B cell (primary cell): Measurements from ENCODE around the gene FRMPD4. TPM values are rescaled to one million over a fixed set of nuclear protein-coding genes. Genes with fewer than 3 reads are reported as not detected.

Source experiments
- ATAC-seq: fragments of 200-7000 bp; cut with Tn5 transposase; one replicate; pipeline ENCODE4 v1.10.0; 2021; ENCODE audit warnings: low read depth, mild to moderate bottlenecking, moderate number of reproducible peaks, moderate library complexity
- CTCF ChIA-PET: fragments of 350-600 bp; sonication (Branson Sonifier 250); formaldehyde crosslinking; loops from one replicate; lab custom pipeline; 2021; ENCODE audit warnings: antibody characterized with exemption, inconsistent platforms; lab: Charles Lee
- POLR2A ChIA-PET: fragments of 350-600 bp; sonication (Branson Sonifier 250); formaldehyde crosslinking; loops from one replicate; lab custom pipeline; 2021; ENCODE audit warnings: antibody characterized with exemption; lab: Charles Lee
- DNase-seq: peaks from one replicate; pipeline ENCODE4 v3.0.0; 2013
- H2AFZ ChIP-seq: 2 replicates; pipeline ENCODE4 v1.6.1; 2012; ENCODE audit warnings: mild to moderate bottlenecking, low read depth, low read length; ENCODE audit not compliant: insufficient read depth, poor library complexity, severe bottlenecking
- H3K27ac ChIP-seq, 2 donors: 1 replicate in 1 of 2; 2 replicates in 1 of 2; pipeline ENCODE4 v1.5.1; 2012 to 2013; ENCODE audit warnings: low read length in 2 of 2, mild to moderate bottlenecking in 2 of 2, moderate library complexity in 1 of 2
- H3K27me3 ChIP-seq, 4 experiments: fragments of 200-600 bp in 1 of 4; sonication (generic) in 1 of 4; replicated peaks in 1 of 4; 1 replicate in 2 of 4; 2 replicates in 2 of 4; pipeline versions ENCODE4 v1.6.1 to v1.7.0; 2013 to 2016; ENCODE audit warnings: low read length in 3 of 4, mild to moderate bottlenecking in 2 of 4, mixed read lengths in 1 of 4, moderate library complexity in 1 of 4; ENCODE audit not compliant: insufficient read depth in 4 of 4, control insufficient read depth in 3 of 4; ENCODE audit errors: control extremely low read depth in 1 of 4
- H3K36me3 ChIP-seq, 2 experiments: replicated peaks in 1 of 2; 1 replicate in 1 of 2; 2 replicates in 1 of 2; pipeline versions ENCODE4 v1.6.1 to v1.7.1; 2013; ENCODE audit warnings: low read length in 1 of 2; ENCODE audit not compliant: insufficient read depth in 2 of 2, control insufficient read depth in 1 of 2; ENCODE audit errors: control extremely low read depth in 1 of 2, extremely low read depth in 1 of 2
- H3K4me1 ChIP-seq, 2 donors: fragments of 200-600 bp in 1 of 2; sonication (generic) in 1 of 2; 1 replicate in 1 of 2; 2 replicates in 1 of 2; pipeline versions ENCODE4 v1.5.1 to v1.6.1; 2013 to 2017; ENCODE audit warnings: low read length in 2 of 2; ENCODE audit not compliant: control insufficient read depth in 2 of 2, insufficient read depth in 2 of 2
- H3K4me2 ChIP-seq: replicated peaks from 2 replicates; pipeline ENCODE3; 2012; ENCODE audit warnings: mild to moderate bottlenecking, low read depth, low read length; ENCODE audit not compliant: poor library complexity, severe bottlenecking
- H3K4me3 ChIP-seq, 5 experiments: fragments of 200-600 bp in 1 of 5; sonication (generic) in 1 of 5; 1 replicate in 3 of 5; 2 replicates in 2 of 5; pipeline versions ENCODE4 v1.5.1 to v1.7.0; 2011 to 2016; ENCODE audit warnings: low read length in 4 of 5, mild to moderate bottlenecking in 4 of 5, low read depth in 2 of 5, control low read depth in 1 of 5, moderate library complexity in 1 of 5; ENCODE audit not compliant: insufficient read depth in 1 of 5; ENCODE audit errors: control extremely low read depth in 1 of 5, extremely low read depth in 1 of 5
- H3K79me2 ChIP-seq: fragments of 200-600 bp; sonication (generic); one replicate; pipeline ENCODE4 v1.6.0; 2016; ENCODE audit warnings: low read length; ENCODE audit not compliant: control insufficient read depth, insufficient read depth
- H3K9ac ChIP-seq: fragments of 200-600 bp; sonication (generic); 2 replicates; pipeline ENCODE4 v1.6.1; 2017; ENCODE audit warnings: mild to moderate bottlenecking, low read length, moderate library complexity
- H3K9me3 ChIP-seq, 3 donors: one replicate each; pipeline versions ENCODE4 v1.6.1 to v1.7.1; 2013; ENCODE audit warnings: low read length in 2 of 3; ENCODE audit not compliant: control insufficient read depth in 2 of 3, insufficient read depth in 1 of 3; ENCODE audit errors: control extremely low read depth in 1 of 3
- H4K20me1 ChIP-seq: 2 replicates; pipeline ENCODE4 v1.6.0; 2012; ENCODE audit warnings: mild to moderate bottlenecking, low read length; ENCODE audit not compliant: insufficient read depth, control insufficient read depth, poor library complexity, severe bottlenecking
- H3K27ac Mint-ChIP-seq: one replicate; pipeline ENCODE4 v1.8.0; 2021; ENCODE audit warnings: mixed read lengths
- H3K27me3 Mint-ChIP-seq: one replicate; pipeline ENCODE4 v1.8.0; 2021; ENCODE audit warnings: mixed read lengths
- H3K4me1 Mint-ChIP-seq: one replicate; pipeline ENCODE4 v1.8.0; 2021; ENCODE audit warnings: mixed read lengths
- H3K4me3 Mint-ChIP-seq: one replicate; pipeline ENCODE4 v1.8.0; 2021; ENCODE audit warnings: mixed read lengths
- H3K9me3 Mint-ChIP-seq: one replicate; pipeline ENCODE4 v1.8.0; 2022; ENCODE audit warnings: mixed read lengths; ENCODE audit not compliant: insufficient read depth
- EZH2 ChIP-seq: IDR thresholded peaks from 2 replicates; pipeline ENCODE4 v1.6.1; 2012; ENCODE audit warnings: borderline replicate concordance, low read depth, mild to moderate bottlenecking, moderate library complexity, low read length; ENCODE audit not compliant: insufficient read depth, poor library complexity, severe bottlenecking
- WGBS: methylation state at CpG from one replicate; pipeline ENCODE4 v1.1.5; 2013; ENCODE audit warnings: missing lambda C conversion rate; ENCODE audit not compliant: insufficient coverage; 5-methylcytosine and 5-hydroxymethylcytosine counted together
- intact Hi-C: fragments of 100-400 bp; cut with micrococcal nuclease; formaldehyde crosslinking; loops from one replicate; pipeline ENCODE4 v1.10.0; 2022
- polyA plus RNA-seq: library from polyadenylated mRNA; depleted of rRNA; stranded (reverse); fragments of >200 nt; gene quantifications from 2 replicates; pipeline ENCODE4 v1.2.3, GENCODE V29; 2012
- total RNA-seq, 2 donors: library from RNA; stranded (reverse); fragments of 120-200 nt in 1 of 2; gene quantifications; 1 replicate in 1 of 2; 2 replicates in 1 of 2; pipeline versions ENCODE4 v1.2.3 to v1.2.4, GENCODE V29; 2013 to 2022
- TF ChIP-seq, protein P1 (sequence below): fragments of 200-600 bp; IDR thresholded peaks from one replicate; pipeline ENCODE4 v1.8.0; 2022; ENCODE audit warnings: antibody characterized with exemption, mild to moderate bottlenecking

The FRMPD4 gene
- total and polyA plus RNA-seq, 2 donors (not counting 1 experiment from before 2014, with no cell fraction given) = not detected

DNA sequence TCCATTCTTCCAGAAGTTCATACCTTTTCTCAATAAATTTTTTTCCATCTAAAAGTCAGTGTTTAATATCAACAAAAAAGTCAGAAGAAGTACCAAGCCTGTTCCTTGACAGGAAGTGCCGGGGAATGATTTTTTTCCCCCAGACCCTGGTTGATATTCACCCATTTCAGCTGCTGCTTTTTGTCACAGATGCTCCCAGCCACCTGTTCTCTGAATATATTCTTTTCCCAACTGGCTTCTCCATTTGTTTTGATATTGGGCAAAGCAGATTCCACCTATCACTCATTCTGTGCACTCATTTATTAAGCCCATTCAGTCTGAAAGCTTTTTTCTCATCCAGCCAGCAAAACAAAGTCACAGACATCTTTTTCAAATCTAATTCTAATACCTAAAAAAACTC lies 139.9 kb downstream of the FRMPD4 start:
- no peak overlapping the region for H3K9ac ChIP-seq
- POLR2A ChIA-PET = no interaction called here
- no peaks in the 10 kb centered on the region for H4K20me1 ChIP-seq
- no peaks in the 10 kb centered on the region for H3K4me1 ChIP-seq
- Mint-ChIP-seq H3K4me1 (no peaks in the 10 kb centered on the region), H3K4me3 (no peak overlapping the region), H3K27me3 (no peaks in the 10 kb centered on the region), H3K27ac (no peak overlapping the region), H3K9me3 (no peaks in the 10 kb centered on the region)
- ATAC-seq = no peak
- no peaks in the 10 kb centered on the region for H3K79me2 ChIP-seq
- TF ChIP-seq, protein P1, sequence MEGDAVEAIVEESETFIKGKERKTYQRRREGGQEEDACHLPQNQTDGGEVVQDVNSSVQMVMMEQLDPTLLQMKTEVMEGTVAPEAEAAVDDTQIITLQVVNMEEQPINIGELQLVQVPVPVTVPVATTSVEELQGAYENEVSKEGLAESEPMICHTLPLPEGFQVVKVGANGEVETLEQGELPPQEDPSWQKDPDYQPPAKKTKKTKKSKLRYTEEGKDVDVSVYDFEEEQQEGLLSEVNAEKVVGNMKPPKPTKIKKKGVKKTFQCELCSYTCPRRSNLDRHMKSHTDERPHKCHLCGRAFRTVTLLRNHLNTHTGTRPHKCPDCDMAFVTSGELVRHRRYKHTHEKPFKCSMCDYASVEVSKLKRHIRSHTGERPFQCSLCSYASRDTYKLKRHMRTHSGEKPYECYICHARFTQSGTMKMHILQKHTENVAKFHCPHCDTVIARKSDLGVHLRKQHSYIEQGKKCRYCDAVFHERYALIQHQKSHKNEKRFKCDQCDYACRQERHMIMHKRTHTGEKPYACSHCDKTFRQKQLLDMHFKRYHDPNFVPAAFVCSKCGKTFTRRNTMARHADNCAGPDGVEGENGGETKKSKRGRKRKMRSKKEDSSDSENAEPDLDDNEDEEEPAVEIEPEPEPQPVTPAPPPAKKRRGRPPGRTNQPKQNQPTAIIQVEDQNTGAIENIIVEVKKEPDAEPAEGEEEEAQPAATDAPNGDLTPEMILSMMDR = no peak
- no peak for TF ChIP-seq EZH2
- no peak overlapping the region for H3K4me2 ChIP-seq
- no peak overlapping the region for H3K4me3 ChIP-seq
- H3K27me3 ChIP-seq = no peaks in the 10 kb centered on the region
- H3K36me3 ChIP-seq = no peaks in the 10 kb centered on the region
- no peaks in the 10 kb centered on the region for H3K9me3 ChIP-seq
- no peak overlapping the region for H3K27ac ChIP-seq
- no peak overlapping the region for H2AFZ ChIP-seq
- intact Hi-C loops = no loop called here
- DNase-seq = no peak
- CTCF ChIA-PET = no interaction called here
- no CpG with 5 or more reads among the region's 1 CpG for WGBS

DNA sequence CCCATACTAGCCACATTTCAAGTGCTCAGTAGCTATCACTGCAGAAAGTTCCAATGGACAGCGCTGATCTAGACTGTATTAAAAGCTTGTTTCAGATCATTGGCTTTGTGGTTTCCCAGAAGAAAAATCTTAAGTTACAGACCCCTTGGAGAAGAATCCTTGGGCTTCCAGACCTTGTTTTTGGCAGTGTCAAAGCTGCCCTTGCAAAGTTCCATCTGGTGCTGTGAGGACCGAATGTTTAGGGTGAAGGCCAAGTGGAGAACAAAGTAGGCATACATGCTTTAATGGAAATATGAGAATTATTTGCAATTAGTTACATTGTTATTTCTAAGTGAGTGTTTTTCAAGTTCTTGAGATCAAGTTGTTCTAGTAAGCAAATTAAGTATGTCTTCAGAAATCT lies 144.7 kb downstream of the FRMPD4 start:
- Histone ChIP-seq H3K27me3 (no peaks in the 10 kb centered on the region), H3K79me2 (no peaks in the 10 kb centered on the region), H3K27ac (no peak overlapping the region), H3K9ac (no peak overlapping the region), H4K20me1 (no peaks in the 10 kb centered on the region), H3K4me2 (no peak overlapping the region), H3K9me3 (no peaks in the 10 kb centered on the region), H2AFZ (no peak overlapping the region), H3K36me3 (no peaks in the 10 kb centered on the region), H3K4me3 (no peak overlapping the region), H3K4me1 (no peaks in the 10 kb centered on the region)
- 88% methylated on average over 1 of the region's 2 CpGs for WGBS
- no peak overlapping the region for H3K4me3 Mint-ChIP-seq
- ChIA-PET POLR2A (no interaction called here), CTCF (no interaction called here)
- no peak for ATAC-seq
- H3K9me3 Mint-ChIP-seq = no peaks in the 10 kb centered on the region
- TF ChIP-seq, protein P1 = no peak
- TF ChIP-seq EZH2 = no peak
- peaks cover 3% of the 10 kb centered on the region for H3K27me3 Mint-ChIP-seq
- H3K4me1 Mint-ChIP-seq = no peaks in the 10 kb centered on the region
- no peak overlapping the region for H3K27ac Mint-ChIP-seq
- no peak for DNase-seq
- intact Hi-C loops = no loop called here
